ENCODE data around the gene COL15A1. TPM values are rescaled to one million over a fixed set of nuclear protein-coding genes. Genes with fewer than 3 reads are reported as not detected.

COL15A1 gene
- total and polyA plus RNA-seq, 2 of the 8 experiments (the other 6 are each of a cell fraction or from before 2014, with no cell fraction given) = 0.12 to 0.15 TPM

DNA sequence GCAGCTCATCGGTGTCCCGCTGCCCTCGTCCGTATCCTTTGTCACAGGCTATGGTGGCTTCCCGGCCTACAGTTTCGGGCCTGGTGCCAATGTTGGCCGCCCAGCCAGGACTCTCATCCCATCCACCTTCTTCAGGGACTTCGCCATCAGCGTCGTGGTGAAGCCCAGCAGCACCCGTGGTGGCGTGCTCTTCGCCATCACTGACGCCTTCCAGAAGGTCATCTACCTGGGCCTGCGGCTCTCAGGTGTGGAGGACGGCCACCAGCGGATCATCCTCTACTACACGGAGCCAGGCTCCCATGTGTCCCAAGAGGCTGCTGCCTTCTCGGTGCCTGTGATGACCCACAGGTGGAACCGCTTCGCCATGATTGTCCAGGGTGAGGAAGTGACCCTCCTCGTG lies 41.9 kb downstream of the COL15A1 start:
- Histone ChIP-seq H2BK120ac (replicated peaks; ENCODE audit: low read depth, low read length) (no peak overlapping the region), H3K18ac (ENCODE audit: extremely low read depth, low read length) (no peak overlapping the region), H3K4me3 (ENCODE audit: extremely low read depth in 1 of 4, insufficient read depth in 2 of 4, low read depth in 3 of 4, low read length in 4 of 4) (no peak overlapping the region), H3K14ac (ENCODE audit: insufficient read length) (no peak overlapping the region), H3K27ac (ENCODE audit: low read depth, low read length) (no peak overlapping the region), H3K79me2 (ENCODE audit: control insufficient read depth in 1 of 2, insufficient read depth in 2 of 2, low read length in 2 of 2) (no peaks in the 10 kb centered on the region), H3K9me3 (ENCODE audit: insufficient read depth in 2 of 2, low read depth in 1 of 2, low read length in 1 of 2) (no peaks in the 10 kb centered on the region), H2BK5ac (ENCODE audit: low read depth, low read length) (no peak overlapping the region), H2BK12ac (ENCODE audit: low read depth, low read length) (no peak overlapping the region), H3K4ac (replicated peaks; ENCODE audit: insufficient read length, low read depth, low read length) (no peak overlapping the region), H3K56ac (replicated peaks; ENCODE audit: insufficient read length, low read depth, low read length) (no peak overlapping the region), H3K23ac (ENCODE audit: insufficient read length) (no peak overlapping the region), H3K36me3 (ENCODE audit: control insufficient read depth in 2 of 4, insufficient read depth in 4 of 4, low read length in 3 of 4) (no peaks in the 10 kb centered on the region), H3K9ac (replicated peaks in 1 of 4; ENCODE audit: extremely low read depth in 1 of 4, low read depth in 3 of 4, low read length in 3 of 4) (no peak overlapping the region), H4K8ac (ENCODE audit: extremely low read depth, insufficient read depth, low read length) (no peak overlapping the region; the same call in 1 of the 2 replicates), H2BK20ac (ENCODE audit: low read length) (no peak overlapping the region), H3K27me3 (replicated peaks in 1 of 4; ENCODE audit: control insufficient read depth in 3 of 4, extremely low read depth in 1 of 4, insufficient read depth in 3 of 4, low read length in 3 of 4) (no peaks in the 10 kb centered on the region), H3K4me1 (replicated peaks in 1 of 4; ENCODE audit: control insufficient read depth in 3 of 4, insufficient read depth in 4 of 4, low read length in 3 of 4) (no peaks in the 10 kb centered on the region), H2BK15ac (ENCODE audit: low read length) (no peak overlapping the region), H3K4me2 (ENCODE audit: insufficient read depth in 1 of 2, low read depth in 2 of 2, low read length in 2 of 2) (no peak overlapping the region), H3K79me1 (ENCODE audit: low read depth, low read length) (no peaks in the 10 kb centered on the region), H4K91ac (replicated peaks; ENCODE audit: insufficient read length, low read length) (no peak overlapping the region), H2AFZ (ENCODE audit: low read length) (no peak overlapping the region), H4K20me1 (replicated peaks in 1 of 2; ENCODE audit: control insufficient read depth in 1 of 2, insufficient read depth in 2 of 2, low read length in 2 of 2) (no peaks in the 10 kb centered on the region), H4K5ac (ENCODE audit: insufficient read length, low read depth, low read length) (no peak overlapping the region), H3K23me2 (ENCODE audit: low read depth, low read length) (peaks cover 1% of the 10 kb centered on the region; the same call in 1 of the 2 replicates), H2AK5ac (ENCODE audit: low read depth, low read length) (no peak overlapping the region)
- 98% methylated on average over 20 of the region's 22 CpGs; no CpG with 5 or more reads in 1 of the 2 experiments for WGBS, 2 experiments (ENCODE audit: extremely low coverage in 1 of 2, insufficient coverage in 1 of 2, insufficient read length in 1 of 2, insufficient replicate concordance in 2 of 2, low coverage in 1 of 2, low lambda C conversion rate in 2 of 2, missing lambda C conversion rate in 1 of 2)
- POLR2A ChIA-PET (ENCODE audit: partially characterized antibody) = no interaction called here
- DNase-seq (ENCODE audit: low read depth in 1 of 2, low spot score in 2 of 2) = no peak
- no peak for FAIRE-seq
- CTCF ChIA-PET (ENCODE audit: partially characterized antibody) = interaction anchor here (0.6 to 2.6 kb wide), 4 partner anchors 9 to 107 kb away, joined by 3 to 12 read pairs (median 3); no protein-coding TSS in a partner anchor
- no peak for TF ChIP-seq RNF2 (IDR thresholded peaks at IDR 0.05; ENCODE audit: borderline replicate concordance, low read depth, low read length, missing control alignments, poor library complexity, severe bottlenecking)
- TF ChIP-seq POLR2A (IDR thresholded peaks at IDR 0.05; ENCODE audit: control extremely low read depth in 1 of 2, low read depth in 2 of 2, low read length in 2 of 2) = no peak
- TF ChIP-seq, protein P1, sequence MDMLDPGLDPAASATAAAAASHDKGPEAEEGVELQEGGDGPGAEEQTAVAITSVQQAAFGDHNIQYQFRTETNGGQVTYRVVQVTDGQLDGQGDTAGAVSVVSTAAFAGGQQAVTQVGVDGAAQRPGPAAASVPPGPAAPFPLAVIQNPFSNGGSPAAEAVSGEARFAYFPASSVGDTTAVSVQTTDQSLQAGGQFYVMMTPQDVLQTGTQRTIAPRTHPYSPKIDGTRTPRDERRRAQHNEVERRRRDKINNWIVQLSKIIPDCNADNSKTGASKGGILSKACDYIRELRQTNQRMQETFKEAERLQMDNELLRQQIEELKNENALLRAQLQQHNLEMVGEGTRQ (IDR thresholded peaks at IDR 0.05; ENCODE audit: low read length) = no peak

All from H1 (cell line).